HL-60 (cell line): Measurements from ENCODE around the gene ENOX1.

ENCODE experiments used
- DNase-seq, 2 experiments: peaks; one replicate each; pipeline ENCODE4 v3.0.0-alpha.2; 2010 to 2020; ENCODE audit warnings: low read depth in 1 of 2, low spot score in 1 of 2
- H3K27ac ChIP-seq: fragments of 250-450 bp; sonication (Bioruptor Pico); replicated peaks from 2 replicates; pipeline ENCODE4 v1.5.1; 2020; ENCODE audit warnings: mild to moderate bottlenecking, moderate library complexity
- H3K27me3 ChIP-seq: fragments of 250-450 bp; sonication (Bioruptor Pico); 2 replicates; pipeline ENCODE4 v1.5.1; 2021; ENCODE audit warnings: mild to moderate bottlenecking, moderate library complexity; ENCODE audit not compliant: insufficient read depth, poor library complexity, severe bottlenecking
- H3K4me3 ChIP-seq: replicated peaks from 2 replicates; pipeline ENCODE4 v1.5.1; 2011; ENCODE audit warnings: mild to moderate bottlenecking, control low read depth, low read length; ENCODE audit not compliant: insufficient read depth
- CTCF ChIP-seq: IDR thresholded peaks from one replicate; pipeline ENCODE4 v1.5.1; 2011; ENCODE audit warnings: low read length, control low read depth, inconsistent platforms; ENCODE audit not compliant: insufficient read depth
- GABPA ChIP-seq: IDR thresholded peaks from 2 replicates; pipeline ENCODE4 v1.6.1; 2012; ENCODE audit warnings: low read depth
- POLR2AphosphoS5 ChIP-seq: IDR thresholded peaks from 2 replicates; pipeline ENCODE4 v1.6.1; 2012; ENCODE audit warnings: low read depth
- REST ChIP-seq: IDR thresholded peaks from 2 replicates; pipeline ENCODE4 v1.6.1; 2012; ENCODE audit warnings: low read depth; ENCODE audit not compliant: insufficient replicate concordance
- SPI1 ChIP-seq: IDR thresholded peaks from 2 replicates; pipeline ENCODE4 v1.6.1; 2012; ENCODE audit warnings: low read depth, mild to moderate bottlenecking, borderline replicate concordance

Gene ENOX1

GRCh38 chr13:43293986-43294385 is 492.8 kb downstream of the ENOX1 start:
- TF ChIP-seq POLR2AphosphoS5 = no peak
- no peak overlapping the region for H3K27ac ChIP-seq
- DNase-seq = no peak
- H3K27me3 ChIP-seq = peaks cover 3% of the 10 kb centered on the region
- no peak overlapping the region for H3K4me3 ChIP-seq

GRCh38 chr13:43293561-43293960 is 493.2 kb downstream of the ENOX1 start:
- DNase-seq = no peak
- Histone ChIP-seq H3K4me3 (no peak overlapping the region), H3K27me3 (peaks cover 2% of the 10 kb centered on the region), H3K27ac (no peak overlapping the region)
- no peak for TF ChIP-seq POLR2AphosphoS5
- no peak for TF ChIP-seq REST
- no peak for TF ChIP-seq SPI1
- no peak for TF ChIP-seq CTCF
- TF ChIP-seq GABPA = no peak

DNA sequence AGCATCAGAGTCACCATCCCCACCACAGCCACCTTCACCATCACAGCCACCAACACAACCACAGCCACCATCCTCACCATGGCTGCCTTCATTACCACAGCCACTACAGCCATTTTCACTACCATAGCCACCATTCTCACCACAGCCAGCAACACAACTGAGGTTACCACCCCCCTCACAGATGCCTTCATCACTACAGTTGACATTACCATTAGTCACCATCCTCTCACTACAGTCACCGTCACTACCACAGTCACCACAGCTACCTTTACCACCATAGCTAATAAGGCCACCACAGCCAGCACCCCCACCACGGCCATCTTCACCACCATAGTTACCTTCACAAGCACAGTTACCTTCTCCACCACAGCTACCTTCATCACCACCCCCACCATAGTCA is 493.8 kb downstream of the ENOX1 start:
- H3K27me3 ChIP-seq = peaks cover 2% of the 10 kb centered on the region
- H3K27ac ChIP-seq = no peak overlapping the region
- no peak for DNase-seq
- TF ChIP-seq SPI1 (no peak), CTCF (no peak), REST (no peak), GABPA (no peak), POLR2AphosphoS5 (no peak)
- H3K4me3 ChIP-seq = no peak overlapping the region

GRCh38 chr13:43291287-43292060 is 495.3 kb downstream of the ENOX1 start:
- no peak overlapping the region for H3K27ac ChIP-seq
- DNase-seq = no peak
- no peak overlapping the region for H3K4me3 ChIP-seq
- TF ChIP-seq POLR2AphosphoS5 = no peak
- TF ChIP-seq SPI1 = no peak
- no peak for TF ChIP-seq REST
- TF ChIP-seq CTCF = no peak
- TF ChIP-seq GABPA = no peak
- H3K27me3 ChIP-seq = peaks cover 2% of the 10 kb centered on the region
